ENCODE measurements around the gene SLC35A3. TPM values are rescaled to one million over a fixed set of nuclear protein-coding genes. Genes with fewer than 3 reads are reported as not detected.
A peak's percentile ranks its signal among the peaks of the same experiment; 100 is the strongest.
"Not testable (repeated sequence)": the region's sequence is repeated elsewhere in the genome, so short reads cannot be mapped to it uniquely, and the experiment has no call there.

SLC35A3 gene
- total RNA-seq, 1 donor from 2014 or later: 12.0 TPM

DNA sequence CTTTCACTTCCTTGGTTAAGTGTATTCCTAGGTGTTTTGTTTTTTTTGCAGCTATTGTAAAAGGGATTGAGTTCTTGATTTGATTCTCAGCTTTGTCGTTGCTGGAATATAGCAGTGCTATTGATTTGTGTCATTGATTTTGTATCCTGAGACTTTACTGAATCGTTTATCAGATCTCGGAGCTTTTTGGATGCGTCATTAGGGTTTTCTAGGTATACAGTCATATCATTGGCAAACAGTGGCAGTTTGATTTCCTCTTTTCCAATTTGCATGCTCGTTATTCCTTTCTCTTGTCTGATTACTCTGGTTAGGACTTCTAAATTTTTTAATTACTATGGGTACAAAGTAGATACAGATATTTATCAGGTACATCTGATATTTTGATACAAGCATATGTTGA is 75.4 kb downstream of the SLC35A3 start:
- H3K36me3 Mint-ChIP-seq (ENCODE audit: low read depth): peaks cover 28% of the 10 kb centered on the region
- TF ChIP-seq, protein P1, sequence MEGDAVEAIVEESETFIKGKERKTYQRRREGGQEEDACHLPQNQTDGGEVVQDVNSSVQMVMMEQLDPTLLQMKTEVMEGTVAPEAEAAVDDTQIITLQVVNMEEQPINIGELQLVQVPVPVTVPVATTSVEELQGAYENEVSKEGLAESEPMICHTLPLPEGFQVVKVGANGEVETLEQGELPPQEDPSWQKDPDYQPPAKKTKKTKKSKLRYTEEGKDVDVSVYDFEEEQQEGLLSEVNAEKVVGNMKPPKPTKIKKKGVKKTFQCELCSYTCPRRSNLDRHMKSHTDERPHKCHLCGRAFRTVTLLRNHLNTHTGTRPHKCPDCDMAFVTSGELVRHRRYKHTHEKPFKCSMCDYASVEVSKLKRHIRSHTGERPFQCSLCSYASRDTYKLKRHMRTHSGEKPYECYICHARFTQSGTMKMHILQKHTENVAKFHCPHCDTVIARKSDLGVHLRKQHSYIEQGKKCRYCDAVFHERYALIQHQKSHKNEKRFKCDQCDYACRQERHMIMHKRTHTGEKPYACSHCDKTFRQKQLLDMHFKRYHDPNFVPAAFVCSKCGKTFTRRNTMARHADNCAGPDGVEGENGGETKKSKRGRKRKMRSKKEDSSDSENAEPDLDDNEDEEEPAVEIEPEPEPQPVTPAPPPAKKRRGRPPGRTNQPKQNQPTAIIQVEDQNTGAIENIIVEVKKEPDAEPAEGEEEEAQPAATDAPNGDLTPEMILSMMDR (conservative IDR thresholded peaks at IDR 0.05): no peak
- H3K4me3 Mint-ChIP-seq: peak overlapping the region; percentile 4
- no peaks in the 10 kb centered on the region for H3K27me3 Mint-ChIP-seq (ENCODE audit: low read depth)
- H3K9me3 Mint-ChIP-seq: peaks cover 13% of the 10 kb centered on the region
- H3K27ac Mint-ChIP-seq (ENCODE audit: unreplicated experiment): peak overlapping the region; percentile 9
- no peak for DNase-seq (ENCODE audit: low read depth, low spot score)
- H3K4me1 Mint-ChIP-seq: peaks cover 46% of the 10 kb centered on the region

DNA sequence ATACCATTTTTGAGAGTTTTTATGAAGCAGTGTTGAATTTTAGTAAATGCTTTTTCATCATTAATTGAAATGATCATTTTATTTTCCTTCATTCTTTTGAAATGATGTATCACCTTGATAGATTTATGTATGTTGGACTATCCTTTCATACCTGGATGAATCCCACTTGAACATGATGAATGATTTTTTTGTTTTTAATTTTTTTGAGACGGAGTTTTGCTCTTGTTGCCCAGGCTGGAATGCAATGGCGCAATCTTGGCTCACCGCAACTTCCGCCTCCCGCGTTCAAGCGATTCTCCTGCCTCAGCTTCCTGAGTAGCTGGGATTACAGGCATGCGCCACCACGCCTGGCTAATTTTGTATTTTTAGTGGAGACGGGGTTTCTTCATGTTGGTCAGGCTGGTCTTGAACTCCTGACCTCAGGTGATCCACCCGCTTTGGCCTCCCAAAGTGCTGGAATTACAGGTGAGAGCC is 77.5 kb downstream of the SLC35A3 start:
- H3K27me3 Mint-ChIP-seq (ENCODE audit: low read depth); H3K4me3 Mint-ChIP-seq; H3K27ac Mint-ChIP-seq (ENCODE audit: unreplicated experiment); DNase-seq (ENCODE audit: low read depth, low spot score): not testable (repeated sequence)
- Mint-ChIP-seq H3K9me3 (peaks cover 13% of the 10 kb centered on the region), H3K36me3 (ENCODE audit: low read depth) (peaks cover 28% of the 10 kb centered on the region), H3K4me1 (peaks cover 37% of the 10 kb centered on the region)

DNA sequence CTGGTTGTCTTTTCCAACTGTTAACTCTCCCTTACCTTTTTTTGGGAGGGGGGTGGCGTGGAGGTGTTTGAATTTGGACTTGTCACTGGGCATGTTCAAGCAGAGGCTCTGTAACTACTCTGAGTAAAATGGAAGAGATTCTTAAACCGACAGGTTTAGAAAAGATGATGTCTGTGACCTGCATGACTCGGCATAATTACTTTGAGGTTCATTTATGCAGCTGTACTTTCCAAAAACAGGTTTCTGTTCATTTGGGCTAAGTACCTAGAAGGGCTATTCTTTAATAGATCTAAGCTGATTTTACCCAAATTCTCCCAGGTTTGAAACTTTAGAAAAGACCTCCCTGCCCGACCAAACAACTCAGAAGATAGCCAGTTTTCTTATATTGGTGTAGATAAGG is 80.3 kb downstream of the SLC35A3 start:
- Mint-ChIP-seq H3K27ac (ENCODE audit: unreplicated experiment) (peak overlapping the region; percentile 15), H3K4me3 (no peak overlapping the region), H3K4me1 (peaks cover 32% of the 10 kb centered on the region), H3K27me3 (ENCODE audit: low read depth) (no peaks in the 10 kb centered on the region), H3K9me3 (peaks cover under 1% of the 10 kb centered on the region), H3K36me3 (ENCODE audit: low read depth) (peaks cover 8% of the 10 kb centered on the region)
- DNase-seq (ENCODE audit: low read depth, low spot score): no peak
- TF ChIP-seq, protein P1 (conservative IDR thresholded peaks at IDR 0.05): no peak

DNA sequence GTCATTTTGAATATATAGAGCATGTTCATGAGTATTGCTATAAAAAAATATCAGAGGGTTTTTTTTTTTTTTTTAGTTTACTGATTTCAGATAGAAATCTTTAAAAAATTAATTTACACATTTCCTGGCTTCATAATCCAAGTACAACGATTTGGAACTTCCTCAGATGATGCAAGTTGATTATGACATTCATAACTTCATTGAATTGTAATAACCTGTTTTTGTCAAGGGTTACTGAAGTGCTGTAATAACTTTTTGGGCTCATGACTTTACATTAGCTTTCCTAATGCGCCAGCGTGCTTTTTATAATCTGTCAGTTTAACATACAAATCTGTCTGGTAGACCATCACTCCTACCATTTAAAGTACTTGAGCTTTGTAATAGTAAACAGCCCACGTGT is 81.6 kb downstream of the SLC35A3 start:
- Mint-ChIP-seq H3K36me3 (ENCODE audit: low read depth) (peaks cover 3% of the 10 kb centered on the region), H3K4me1 (peaks cover 31% of the 10 kb centered on the region), H3K27me3 (ENCODE audit: low read depth) (no peaks in the 10 kb centered on the region), H3K9me3 (no peaks in the 10 kb centered on the region), H3K27ac (ENCODE audit: unreplicated experiment) (no peak overlapping the region), H3K4me3 (no peak overlapping the region)
- no peak for DNase-seq (ENCODE audit: low read depth, low spot score)
- TF ChIP-seq, protein P1 (conservative IDR thresholded peaks at IDR 0.05): no peak

DNA sequence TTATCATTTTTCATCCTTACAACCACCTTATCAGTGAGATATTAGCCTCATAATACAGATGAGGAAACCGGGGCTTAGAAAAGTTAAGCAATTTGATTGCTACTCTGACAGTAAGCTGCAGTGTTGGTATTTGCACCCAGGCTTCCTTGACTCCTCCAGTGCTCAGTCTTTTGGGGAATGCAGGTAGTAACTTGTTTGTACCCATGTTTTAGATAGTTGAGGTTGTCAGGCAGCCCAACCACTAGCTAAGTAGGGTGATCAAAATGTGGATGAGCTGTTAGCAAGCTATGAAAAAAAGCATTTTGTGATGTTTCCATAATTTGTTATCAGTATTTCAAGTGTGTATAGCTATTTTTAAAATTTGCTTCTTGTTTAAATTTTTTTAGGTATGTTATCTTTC is 82.1 kb downstream of the SLC35A3 start:
- Mint-ChIP-seq H3K27ac (ENCODE audit: unreplicated experiment) (no peak overlapping the region), H3K4me3 (no peak overlapping the region), H3K9me3 (no peaks in the 10 kb centered on the region), H3K4me1 (peaks cover 26% of the 10 kb centered on the region), H3K36me3 (ENCODE audit: low read depth) (no peaks in the 10 kb centered on the region), H3K27me3 (ENCODE audit: low read depth) (no peaks in the 10 kb centered on the region)
- DNase-seq (ENCODE audit: low read depth, low spot score): no peak
- TF ChIP-seq, protein P1 (conservative IDR thresholded peaks at IDR 0.05): no peak

DNA sequence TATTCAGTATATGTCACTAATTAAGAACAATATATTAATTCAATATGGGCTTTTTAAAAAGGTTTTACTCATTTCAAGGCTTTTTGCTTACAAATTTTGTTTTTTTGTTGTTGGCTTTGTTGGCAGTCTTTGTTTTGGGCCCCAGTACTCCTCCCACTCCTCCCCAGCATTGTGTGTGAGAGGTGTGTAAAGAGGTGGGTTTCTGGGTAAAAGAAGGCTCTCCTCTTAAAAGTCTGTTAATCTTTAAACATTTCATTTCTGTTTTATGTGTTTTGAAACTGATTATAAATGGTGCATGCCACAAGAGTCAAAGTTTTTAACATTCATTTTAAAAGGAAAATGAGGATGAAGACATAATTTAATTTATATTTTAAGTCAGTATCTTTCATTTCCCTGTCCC is 83.3 kb downstream of the SLC35A3 start:
- Mint-ChIP-seq H3K36me3 (ENCODE audit: low read depth) (no peaks in the 10 kb centered on the region), H3K4me1 (peaks cover 24% of the 10 kb centered on the region), H3K4me3 (no peak overlapping the region), H3K27ac (ENCODE audit: unreplicated experiment) (no peak overlapping the region), H3K9me3 (no peaks in the 10 kb centered on the region), H3K27me3 (ENCODE audit: low read depth) (no peaks in the 10 kb centered on the region)
- TF ChIP-seq, protein P1 (conservative IDR thresholded peaks at IDR 0.05): no peak
- no peak for DNase-seq (ENCODE audit: low read depth, low spot score)

Data from neural crest cell (in vitro differentiated cells).